IMR-90 (cell line): ENCODE results near the gene RARB.

Experiments
- BHLHE40 ChIP-seq: fragments of 150-350 bp; IDR thresholded peaks from 2 replicates; pipeline ENCODE4 v1.6.1; 2016; ENCODE audit warnings: mild to moderate bottlenecking, low read depth, low read length
- CHD1 ChIP-seq: IDR thresholded peaks from 2 replicates; pipeline ENCODE4 v1.6.1; 2012; ENCODE audit warnings: low read depth, low read length, improper control_type of control experiment
- CTCF ChIP-seq: conservative IDR thresholded peaks from 2 replicates; pipeline ENCODE4 v1.5.1; 2012; ENCODE audit warnings: mild to moderate bottlenecking, low read depth, low read length, improper control_type of control experiment
- ELK1 ChIP-seq: fragments of 150-350 bp; IDR thresholded peaks from 2 replicates; pipeline ENCODE4 v1.6.1; 2016; ENCODE audit warnings: low read depth, mild to moderate bottlenecking, low read length, moderate library complexity, borderline replicate concordance
- FOS ChIP-seq: fragments of 150-350 bp; IDR thresholded peaks from 2 replicates; pipeline ENCODE4 v1.6.1; 2016; ENCODE audit warnings: low read depth, low read length
- MAFK ChIP-seq: IDR thresholded peaks from 2 replicates; pipeline ENCODE4 v1.6.1; 2012; ENCODE audit warnings: low read depth, low read length, improper control_type of control experiment
- MXI1 ChIP-seq: IDR thresholded peaks from 2 replicates; pipeline ENCODE4 v1.6.1; 2012; ENCODE audit warnings: low read depth, mild to moderate bottlenecking, low read length, moderate library complexity, borderline replicate concordance
- POLR2A ChIP-seq: IDR thresholded peaks from 2 replicates; pipeline ENCODE4 v1.6.1; 2012; ENCODE audit warnings: mild to moderate bottlenecking, low read depth, low read length
- RAD21 ChIP-seq: IDR thresholded peaks from 2 replicates; pipeline ENCODE4 v1.6.1; 2012; ENCODE audit warnings: low read length, improper control_type of control experiment
- SMC3 ChIP-seq: fragments of 150-350 bp; IDR thresholded peaks from 2 replicates; pipeline ENCODE4 v1.6.1; 2016; ENCODE audit warnings: low read depth, mild to moderate bottlenecking, antibody characterized with exemption, low read length, moderate library complexity

DNA sequence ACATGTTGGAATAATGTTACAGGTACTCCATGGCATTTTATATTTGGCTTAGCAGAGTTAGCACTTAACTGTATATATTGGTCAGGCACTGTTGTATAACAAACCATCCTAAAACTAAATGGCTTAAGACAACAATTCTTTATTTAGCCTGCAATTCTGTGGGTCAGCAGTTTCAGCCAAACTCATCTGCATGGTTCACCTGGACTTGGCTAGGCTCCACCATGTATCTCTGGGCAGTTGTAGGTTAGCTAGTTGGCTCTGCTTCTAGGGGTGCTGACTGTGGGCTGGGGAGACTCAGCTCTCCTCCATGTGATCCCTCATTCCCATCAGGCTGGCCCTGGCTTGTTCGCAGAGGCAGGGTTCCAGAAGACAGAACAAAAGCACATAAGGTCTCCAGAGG is 34.4 kb downstream of the RARB start:
- TF ChIP-seq CTCF (no peak), POLR2A (no peak), CHD1 (no peak), MAFK (no peak), FOS (no peak), SMC3 (no peak), ELK1 (no peak), RAD21 (no peak), BHLHE40 (no peak), MXI1 (no peak)
